Left ventricle myocardium inferior (tissue), 1 donor: Measurements from ENCODE around the gene RBPJL. TPM values are rescaled to one million over a fixed set of nuclear protein-coding genes. Genes with fewer than 3 reads are reported as not detected.

Source experiments
- DNase-seq: peaks from one replicate; pipeline ENCODE4 v3.0.0-alpha.2; 2020
- H3K27ac ChIP-seq: fragments of 200-600 bp; replicated peaks from 2 replicates; pipeline ENCODE4 v1.8.0; 2021
- H3K27me3 ChIP-seq: fragments of 200-600 bp; 2 replicates; pipeline ENCODE4 v1.8.0; 2021; ENCODE audit warnings: low read depth
- H3K36me3 ChIP-seq: fragments of 200-600 bp; 2 replicates; pipeline ENCODE4 v1.8.0; 2021
- H3K4me1 ChIP-seq: fragments of 200-600 bp; 2 replicates; pipeline ENCODE4 v1.8.0; 2021
- H3K4me3 ChIP-seq: fragments of 200-600 bp; 2 replicates; pipeline ENCODE4 v1.8.0; 2021; ENCODE audit warnings: mild to moderate bottlenecking, moderate library complexity
- H3K9me3 ChIP-seq: fragments of 200-600 bp; replicated peaks from 2 replicates; pipeline ENCODE4 v1.8.0; 2021
- CTCF ChIP-seq: fragments of 200-600 bp; IDR thresholded peaks from 2 replicates; pipeline ENCODE4 v1.8.0; 2021; ENCODE audit warnings: antibody characterized with exemption, mild to moderate bottlenecking, borderline replicate concordance
- intact Hi-C: fragments of 100-400 bp; cut with micrococcal nuclease; formaldehyde crosslinking; loops from one replicate; pipeline ENCODE4 v1.11.0; 2022
- total RNA-seq: library from RNA; stranded (reverse); fragmentation: NEBNext Ultra II Directional; extraction: Animal tissue kit (Norgen Biotek cat#: 25700); gene quantifications from one replicate; pipeline ENCODE4 v1.2.1, GENCODE V29; 2021
- donor health status: DM: no; HTN: yes; CAD: no; lungs with severe emphysema.

The RBPJL gene
- total RNA-seq, 1 donor from 2014 or later = not detected

GRCh38 chr20:45362804-45363610 lies 56.4 kb downstream of the RBPJL start, which contains the start of gene SYS1:
SYS1 (plus strand) TSS chr20:45363156; CDS start chr20:45363532, 376 bp downstream.
- H3K4me3 ChIP-seq = peak within 1 kb of the TSS; percentile 79
- intact Hi-C loops = no loop called here
- H3K36me3 ChIP-seq = peaks cover 30% of the 10 kb centered on the region
- H3K9me3 ChIP-seq = no peaks in the 10 kb centered on the region
- TF ChIP-seq CTCF = peak; percentile 93
- peaks cover 57% of the 10 kb centered on the region for H3K4me1 ChIP-seq
- H3K27ac ChIP-seq = peak within 1 kb of the TSS; percentile 95
- no peaks in the 10 kb centered on the region for H3K27me3 ChIP-seq
- peak; percentile 98 for DNase-seq

- Histone ChIP-seq H3K27ac (peak overlapping the region; percentile 95), H3K4me1 (peaks cover 49% of the 10 kb centered on the region), H3K9me3 (no peaks in the 10 kb centered on the region), H3K4me3 (peak overlapping the region; percentile 79), H3K27me3 (no peaks in the 10 kb centered on the region), H3K36me3 (peaks cover 38% of the 10 kb centered on the region)
- no peak for TF ChIP-seq CTCF
- intact Hi-C loops = no loop called here
- no peak for DNase-seq
Measured at GRCh38 chr20:45363611-45364492, 57.2 kb downstream of the RBPJL start.

GRCh38 chr20:45365444-45365970 lies 58.9 kb downstream of the RBPJL start:
- H3K4me1 ChIP-seq = peaks cover 35% of the 10 kb centered on the region
- intact Hi-C loops = no loop called here
- H3K27ac ChIP-seq = no peak overlapping the region
- no peak overlapping the region for H3K4me3 ChIP-seq
- no peak for DNase-seq
- H3K9me3 ChIP-seq = no peaks in the 10 kb centered on the region
- H3K27me3 ChIP-seq = no peaks in the 10 kb centered on the region
- no peak for TF ChIP-seq CTCF
- peaks cover 38% of the 10 kb centered on the region for H3K36me3 ChIP-seq

- H3K9me3 ChIP-seq = no peaks in the 10 kb centered on the region
- no peaks in the 10 kb centered on the region for H3K27me3 ChIP-seq
- DNase-seq = no peak
- no peak overlapping the region for H3K4me3 ChIP-seq
- H3K36me3 ChIP-seq = peaks cover 38% of the 10 kb centered on the region
- intact Hi-C loops = no loop called here
- H3K27ac ChIP-seq = no peak overlapping the region
- H3K4me1 ChIP-seq = peaks cover 35% of the 10 kb centered on the region
- no peak for TF ChIP-seq CTCF
Measured at GRCh38 chr20:45366192-45366591, 59.6 kb downstream of the RBPJL start.

GRCh38 chr20:45366631-45367030 lies 60.0 kb downstream of the RBPJL start:
- Histone ChIP-seq H3K36me3 (peaks cover 38% of the 10 kb centered on the region), H3K4me3 (no peak overlapping the region), H3K4me1 (peaks cover 35% of the 10 kb centered on the region), H3K27ac (no peak overlapping the region), H3K9me3 (no peaks in the 10 kb centered on the region), H3K27me3 (no peaks in the 10 kb centered on the region)
- intact Hi-C loops = no loop called here
- no peak for TF ChIP-seq CTCF
- no peak for DNase-seq
